HuH-7.5 (cell line): ENCODE measurements around the gene ADCY10.
"Not testable (repeated sequence)": the region's sequence is repeated elsewhere in the genome, so short reads cannot be mapped to it uniquely, and the experiment has no call there.

ENCODE experiments used
- DNase-seq: peaks from one replicate; pipeline ENCODE4 v3.0.0; 2011; ENCODE audit warnings: low spot score

Gene ADCY10

GRCh38 chr1:167860231-167860923 is 53.6 kb downstream of the ADCY10 start:
- DNase-seq, result no peak

- DNase-seq, result no peak
Observed at GRCh38 chr1:167856711-167857418, 57.1 kb downstream of the ADCY10 start.

DNA sequence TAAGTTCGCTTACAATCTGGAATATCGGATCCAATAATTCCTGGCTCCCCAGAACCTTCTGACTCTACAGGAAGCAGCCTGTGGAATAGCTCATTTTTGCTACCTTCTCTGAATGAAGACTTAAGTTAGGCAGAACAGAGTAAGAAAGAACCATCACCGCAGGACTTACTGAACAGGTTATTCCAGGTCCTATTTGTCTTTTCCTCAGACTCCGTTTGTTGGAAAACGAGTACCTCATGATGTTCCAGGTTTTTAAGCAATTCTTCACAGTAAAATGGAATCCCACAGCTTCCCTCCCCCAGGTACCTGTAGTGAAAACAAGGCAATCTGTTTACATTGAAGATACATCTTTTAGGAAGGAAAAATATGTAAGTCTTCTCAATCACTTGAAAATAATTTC is 59.8 kb downstream of the ADCY10 start:
- no peak for DNase-seq

DNA sequence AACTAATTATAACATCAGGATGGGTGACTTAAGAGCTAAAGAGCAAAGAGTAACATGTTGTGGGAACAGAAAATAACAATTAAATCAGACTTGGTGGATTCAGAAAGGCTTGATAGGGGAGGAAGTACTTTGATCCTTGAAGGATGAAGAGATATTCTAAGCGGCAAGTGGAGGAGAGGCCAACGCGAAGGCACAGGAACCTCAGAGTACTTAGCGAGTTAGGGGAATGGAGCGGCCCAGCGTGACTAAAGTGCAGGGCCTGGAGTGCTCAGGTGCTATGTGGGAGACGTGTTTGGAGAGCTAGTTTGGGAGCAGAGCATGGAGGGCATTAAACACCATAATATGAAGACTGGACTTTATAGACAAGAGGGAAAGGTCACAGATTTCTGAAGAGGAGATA is 64.3 kb downstream of the ADCY10 start:
- DNase-seq, result no peak

DNA sequence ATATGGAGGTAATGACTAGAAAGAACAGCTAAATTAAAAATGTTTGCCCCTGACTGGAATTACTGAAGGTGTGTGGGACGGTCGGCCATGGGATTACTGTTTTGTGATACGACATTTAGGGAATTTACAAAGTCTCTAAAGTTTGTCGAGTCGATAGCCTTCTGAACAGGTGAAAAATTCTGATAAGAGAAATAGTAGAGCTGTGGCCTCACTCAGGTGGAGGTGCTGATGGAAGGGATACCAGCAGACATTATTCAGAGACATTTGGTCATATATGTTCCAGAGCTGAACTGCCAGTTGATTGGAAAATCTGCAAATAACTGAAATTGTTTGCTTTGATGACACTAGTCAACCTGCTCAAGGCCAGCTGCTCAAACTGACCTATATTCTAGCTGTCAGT is 71.1 kb downstream of the ADCY10 start:
- no peak for DNase-seq

DNA sequence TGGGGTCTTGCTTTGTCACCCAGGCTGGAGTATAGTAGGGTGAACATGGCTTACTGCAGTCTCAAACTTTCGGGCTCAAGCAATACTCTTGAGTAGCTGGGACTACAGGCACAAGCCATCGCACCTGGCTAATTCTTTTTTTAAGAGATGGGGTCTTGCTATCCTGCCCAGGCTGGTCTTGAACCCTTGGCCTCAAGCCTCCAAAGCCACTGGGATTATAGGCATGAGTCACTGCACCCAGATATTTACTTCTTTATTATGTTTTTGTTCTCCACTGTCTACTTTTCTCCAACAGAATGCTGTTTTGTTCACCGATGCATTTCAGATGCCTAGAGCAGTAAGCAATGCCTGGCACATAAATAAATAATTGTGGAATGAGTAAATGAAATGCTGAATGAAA is 72.4 kb downstream of the ADCY10 start:
- no peak for DNase-seq

DNA sequence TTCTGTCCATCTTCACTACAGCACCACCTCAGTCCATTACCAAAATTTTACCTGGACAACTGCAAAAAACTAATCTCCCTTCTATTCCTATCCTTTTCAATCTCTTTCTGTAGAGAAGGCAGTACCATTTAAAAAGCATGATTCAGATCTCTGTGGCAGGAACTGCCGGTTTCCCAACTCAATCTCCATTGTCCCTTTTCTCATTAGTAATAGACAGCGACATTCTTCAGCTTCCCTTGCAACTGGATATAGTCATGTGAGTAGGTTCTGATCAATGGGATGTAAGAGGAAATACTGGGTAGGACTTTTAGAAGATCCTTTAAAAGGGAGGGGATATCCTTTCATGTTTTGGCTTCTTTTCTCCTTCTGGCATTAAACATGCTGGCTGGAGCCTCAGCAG is 74.9 kb downstream of the ADCY10 start:
- DNase-seq, result no peak

GRCh38 chr1:167837326-167837725 is 76.6 kb downstream of the ADCY10 start:
- DNase-seq, result no peak

- DNase-seq, result no peak
Observed at GRCh38 chr1:167836197-167836596, 77.7 kb downstream of the ADCY10 start.

GRCh38 chr1:167833904-167834303 is 80.0 kb downstream of the ADCY10 start:
- no peak for DNase-seq

DNA sequence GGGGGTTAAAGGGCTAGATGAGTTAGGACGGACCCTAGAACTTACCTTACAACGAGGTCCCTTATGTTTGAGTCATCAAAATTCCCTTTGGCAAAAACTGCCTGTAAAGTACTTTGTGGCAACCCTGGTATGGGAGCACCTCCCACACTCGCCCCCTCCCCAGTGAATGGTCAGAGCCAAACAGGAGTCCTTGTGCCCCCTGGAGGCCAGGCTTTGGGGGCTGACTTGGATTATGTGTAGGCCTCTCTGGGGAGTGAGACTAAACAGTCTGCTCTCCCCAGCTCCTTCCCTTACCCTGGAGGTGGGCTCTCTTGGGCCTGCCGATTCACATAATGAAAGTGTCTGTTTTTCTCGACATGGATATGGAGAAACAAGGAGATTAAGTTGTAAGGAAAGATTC is 81.2 kb downstream of the ADCY10 start:
- DNase-seq, result no peak

DNA sequence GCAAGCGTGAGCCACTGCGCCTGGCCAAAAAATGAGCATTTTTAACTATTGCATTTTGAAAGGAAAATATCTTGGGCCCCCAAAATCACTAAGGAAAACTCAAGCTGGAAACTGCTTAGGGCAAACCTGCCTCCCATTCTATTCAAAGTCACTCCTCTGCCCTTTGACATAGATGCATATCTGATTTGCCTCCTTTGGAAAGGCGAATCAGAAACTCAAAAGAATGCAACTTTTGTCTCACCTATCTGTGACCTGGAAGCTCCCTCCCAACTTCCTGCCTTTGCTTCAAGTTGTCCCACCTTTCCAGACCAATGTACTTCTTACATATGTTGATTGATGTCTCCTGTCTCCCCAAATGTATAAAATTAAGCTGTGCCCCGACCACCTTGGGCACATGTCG is 83.3 kb downstream of the ADCY10 start:
- not testable (repeated sequence) for DNase-seq

DNA sequence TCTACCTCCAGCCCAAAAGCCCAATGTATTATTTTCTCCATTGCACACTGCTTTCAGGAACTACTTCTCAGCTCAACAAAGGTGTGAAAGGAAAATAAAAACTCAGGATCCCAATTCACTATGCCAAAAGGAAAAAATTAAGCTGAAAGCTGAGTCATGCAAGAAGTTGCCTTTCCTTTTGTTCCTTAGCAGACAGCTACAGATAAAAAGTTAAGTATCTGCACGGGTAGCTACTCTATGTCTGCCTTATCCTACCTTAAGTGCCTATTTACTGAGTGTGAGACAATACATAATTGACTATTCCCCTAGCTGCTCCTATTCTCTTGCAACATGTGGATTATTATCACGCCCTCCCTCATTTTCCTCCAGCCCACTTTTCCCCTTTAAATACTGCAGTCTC is 84.1 kb downstream of the ADCY10 start:
- no peak for DNase-seq

- DNase-seq, result no peak
Observed at GRCh38 chr1:167826127-167826526, 87.8 kb downstream of the ADCY10 start.

- DNase-seq, result no peak
Observed at GRCh38 chr1:167825419-167826079, 88.4 kb downstream of the ADCY10 start.

DNA sequence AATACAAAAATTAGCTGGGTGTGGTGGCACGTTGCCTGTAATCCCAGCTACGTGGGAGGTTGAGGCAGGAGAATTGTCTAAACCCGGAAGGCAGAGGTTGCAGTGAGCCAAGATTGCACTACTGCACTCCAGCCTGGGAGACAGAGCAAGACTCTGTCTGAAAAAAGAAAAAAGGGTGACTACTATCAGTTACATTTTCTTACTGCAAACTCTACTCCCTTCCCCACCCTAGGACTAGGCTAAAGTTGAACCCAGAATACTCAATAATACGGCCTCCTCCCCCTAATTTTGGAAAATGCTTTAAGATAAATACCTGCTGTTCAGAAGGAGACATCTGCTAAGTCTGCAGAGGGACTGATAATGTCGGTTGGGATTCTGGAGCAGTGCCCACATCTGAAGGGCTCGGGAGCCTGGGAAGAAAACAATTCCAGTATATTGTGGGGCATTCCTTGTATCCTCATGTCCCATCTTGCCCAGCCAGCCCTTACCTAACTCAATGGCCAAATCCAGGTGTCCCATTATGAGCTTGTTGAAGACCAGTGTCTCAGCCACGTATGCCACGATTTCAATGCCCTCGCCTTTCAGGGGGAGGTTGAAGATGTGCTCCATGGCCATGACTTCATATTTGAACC is 89.7 kb downstream of the ADCY10 start:
- no peak for DNase-seq

DNA sequence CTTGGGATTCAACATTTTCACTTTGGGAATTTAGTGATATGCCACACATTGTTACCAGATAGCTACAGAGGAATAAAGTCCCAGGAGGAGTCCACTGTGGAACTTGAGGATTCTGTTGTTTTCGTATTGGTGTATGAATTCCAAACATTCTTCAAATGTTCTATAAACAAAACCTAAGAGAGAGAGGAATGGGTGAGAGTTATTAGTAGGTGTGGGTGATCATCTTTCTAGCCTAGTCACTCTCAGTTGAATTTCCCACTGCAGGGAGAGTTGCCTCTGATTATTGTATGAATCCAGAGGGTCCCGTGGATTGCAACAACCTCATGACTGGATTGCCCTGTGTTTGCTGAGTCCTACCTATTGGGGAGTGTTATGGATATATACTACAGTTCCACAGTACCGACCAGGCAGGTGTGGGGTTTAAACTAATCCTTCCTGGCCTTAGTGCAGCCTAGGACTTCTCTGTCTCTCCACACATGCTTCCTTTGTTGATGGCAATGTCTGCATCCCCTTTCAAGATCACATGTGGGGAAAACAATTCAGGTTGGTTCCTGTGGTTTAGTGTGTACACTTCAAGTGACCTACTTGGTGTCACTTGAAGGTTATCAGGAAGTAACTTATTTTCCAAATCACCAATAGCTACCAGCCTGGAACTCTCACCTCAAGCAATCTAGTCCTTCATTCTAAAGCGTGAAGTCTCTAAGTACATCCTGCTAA is 91.8 kb downstream of the ADCY10 start:
- DNase-seq, result no peak

DNA sequence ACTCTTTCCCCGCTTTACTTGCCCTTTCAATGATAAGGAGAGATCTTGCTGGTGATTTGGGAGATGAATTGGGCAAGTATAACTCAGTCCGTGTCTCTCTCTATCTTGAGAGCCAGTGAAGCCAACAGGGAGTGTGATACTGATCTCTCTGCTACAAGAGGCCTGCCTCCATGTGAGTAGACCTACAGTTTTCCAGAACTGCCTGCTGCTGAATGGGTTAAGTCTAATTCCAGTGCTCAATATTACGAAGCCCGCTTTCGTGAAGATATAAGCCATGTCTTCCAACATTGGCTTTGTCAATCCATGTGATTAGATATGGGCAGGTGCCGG is 92.6 kb downstream of the ADCY10 start:
- DNase-seq, result no peak

- no peak for DNase-seq
Observed at GRCh38 chr1:167820684-167821355, 93.1 kb downstream of the ADCY10 start.

DNA sequence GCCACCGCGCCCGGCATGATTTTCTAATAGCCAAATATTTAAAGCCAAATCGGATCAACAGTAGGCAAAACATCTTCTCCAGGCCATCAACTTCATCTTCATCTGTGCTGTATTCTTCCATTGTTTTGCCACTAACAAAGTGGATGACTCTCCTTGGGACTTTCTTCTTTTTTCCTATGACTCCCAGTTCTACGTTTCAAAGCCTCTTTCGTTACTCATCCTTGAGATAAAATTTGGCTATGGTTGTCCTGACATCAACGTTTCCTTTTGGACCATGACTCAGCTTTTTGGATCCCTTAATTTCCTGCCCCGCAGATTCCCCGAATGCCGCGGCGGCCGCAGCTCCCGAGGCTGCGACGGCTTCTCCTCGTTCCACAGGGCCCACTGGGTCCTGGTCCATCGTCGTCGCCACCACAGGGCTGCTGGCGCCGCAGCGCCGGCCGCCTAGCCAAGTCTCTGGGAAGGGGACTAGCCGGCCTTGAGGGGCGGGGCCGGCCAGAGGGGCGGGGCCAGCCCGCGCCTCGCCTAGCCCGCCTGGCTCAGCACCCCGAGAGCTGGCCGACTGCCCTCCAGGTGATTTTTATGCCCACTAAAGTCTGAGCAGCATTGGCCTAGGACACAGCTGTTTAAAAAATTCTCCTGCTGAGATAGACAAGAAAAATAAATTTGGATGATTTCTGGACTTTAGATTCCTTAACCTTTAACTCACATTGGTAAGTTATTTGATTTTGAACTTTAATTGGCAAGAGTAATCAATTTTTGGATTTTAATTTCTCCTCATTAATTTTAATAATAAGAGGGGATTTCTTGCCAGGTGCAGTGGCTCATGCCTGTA is 93.9 kb downstream of the ADCY10 start:
- DNase-seq, result peak; percentile 55

DNA sequence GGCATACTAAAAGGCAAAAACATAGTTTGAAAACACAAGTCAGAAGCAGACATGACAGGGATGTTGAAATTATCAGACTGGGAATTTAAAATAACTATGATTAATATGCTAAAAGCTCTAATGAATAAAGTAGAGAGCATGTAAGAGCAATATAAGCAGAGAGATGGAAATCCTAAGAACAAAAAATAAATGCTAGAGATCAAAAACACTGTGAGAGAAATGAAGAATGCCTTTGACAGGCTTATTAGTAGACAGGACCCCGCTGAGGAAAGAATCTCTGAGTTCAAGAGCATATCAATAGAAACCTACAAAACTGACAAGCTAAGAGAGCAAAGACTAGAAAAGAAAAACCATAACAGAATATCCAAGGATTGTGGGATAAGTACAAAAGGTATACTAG is 98.3 kb downstream of the ADCY10 start:
- no peak for DNase-seq
